AG09319 (cell line): ENCODE data around the gene PIANP.

Experiments
- DNase-seq: peaks from one replicate; pipeline ENCODE4 v3.0.0-alpha.2; 2010; ENCODE audit warnings: low read depth; ENCODE audit errors: extremely low read depth
- TF ChIP-seq, protein P1 (sequence below): IDR thresholded peaks from 2 replicates; pipeline ENCODE4 v1.5.1; 2011; ENCODE audit warnings: low read depth, mild to moderate bottlenecking, inconsistent platforms, low read length, moderate library complexity

PIANP gene

DNA sequence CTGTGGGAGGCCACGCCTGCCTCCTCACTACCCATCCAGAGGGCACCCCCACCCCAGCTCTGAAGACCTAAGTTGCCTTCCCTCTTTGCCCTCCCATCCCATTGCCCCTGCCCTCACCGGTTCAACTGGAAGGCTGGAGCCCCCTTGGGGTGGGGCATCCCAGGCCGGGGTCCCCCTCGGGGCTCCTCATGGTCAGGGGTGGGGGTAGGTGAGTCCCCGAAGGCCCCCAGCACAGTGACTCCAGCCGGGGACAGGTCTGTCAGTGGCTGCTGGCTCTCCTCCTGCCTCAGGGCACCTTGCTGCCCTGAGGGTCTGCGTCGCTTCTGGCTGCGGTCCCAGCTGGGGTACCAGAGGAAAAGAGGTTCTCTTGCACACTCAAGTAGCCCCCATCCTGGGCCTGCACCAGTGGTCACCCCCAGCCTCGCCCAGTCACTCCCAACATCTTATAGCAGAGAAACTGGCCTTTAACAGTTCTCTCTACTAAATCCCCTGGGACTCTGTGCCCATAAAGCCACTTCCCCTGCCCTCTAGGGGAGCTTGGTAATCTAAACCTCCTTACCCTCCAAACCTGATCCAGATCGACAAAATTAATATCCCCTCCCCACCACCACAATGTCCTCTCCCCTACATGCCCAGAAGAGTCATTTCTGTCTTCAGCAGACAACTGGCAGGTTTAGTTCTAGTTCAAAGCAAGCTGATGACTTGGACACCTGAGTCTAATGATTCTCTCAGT is 5.1 kb downstream of the PIANP start:
- TF ChIP-seq, protein P1, sequence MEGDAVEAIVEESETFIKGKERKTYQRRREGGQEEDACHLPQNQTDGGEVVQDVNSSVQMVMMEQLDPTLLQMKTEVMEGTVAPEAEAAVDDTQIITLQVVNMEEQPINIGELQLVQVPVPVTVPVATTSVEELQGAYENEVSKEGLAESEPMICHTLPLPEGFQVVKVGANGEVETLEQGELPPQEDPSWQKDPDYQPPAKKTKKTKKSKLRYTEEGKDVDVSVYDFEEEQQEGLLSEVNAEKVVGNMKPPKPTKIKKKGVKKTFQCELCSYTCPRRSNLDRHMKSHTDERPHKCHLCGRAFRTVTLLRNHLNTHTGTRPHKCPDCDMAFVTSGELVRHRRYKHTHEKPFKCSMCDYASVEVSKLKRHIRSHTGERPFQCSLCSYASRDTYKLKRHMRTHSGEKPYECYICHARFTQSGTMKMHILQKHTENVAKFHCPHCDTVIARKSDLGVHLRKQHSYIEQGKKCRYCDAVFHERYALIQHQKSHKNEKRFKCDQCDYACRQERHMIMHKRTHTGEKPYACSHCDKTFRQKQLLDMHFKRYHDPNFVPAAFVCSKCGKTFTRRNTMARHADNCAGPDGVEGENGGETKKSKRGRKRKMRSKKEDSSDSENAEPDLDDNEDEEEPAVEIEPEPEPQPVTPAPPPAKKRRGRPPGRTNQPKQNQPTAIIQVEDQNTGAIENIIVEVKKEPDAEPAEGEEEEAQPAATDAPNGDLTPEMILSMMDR = no peak
- DNase-seq = no peak

DNA sequence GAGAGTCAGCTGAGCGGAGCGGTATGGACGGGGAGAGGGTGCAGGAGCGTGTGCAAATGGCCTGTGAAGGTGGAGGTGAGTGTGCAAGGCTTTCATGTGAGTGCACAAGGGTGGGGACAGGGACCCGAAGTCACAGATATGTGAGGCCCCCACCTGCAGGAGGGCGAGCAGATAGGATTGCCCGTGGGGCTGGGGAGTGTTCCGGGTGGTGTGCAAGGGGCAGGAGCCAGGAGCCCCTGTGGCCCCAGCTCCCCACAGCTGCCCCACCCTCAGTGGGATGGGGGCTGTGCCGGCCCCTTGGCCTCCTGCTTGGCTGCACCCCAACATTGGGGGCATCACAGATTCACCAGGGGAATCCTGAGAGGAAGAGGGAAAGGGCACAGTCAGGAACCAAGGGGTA is 5.9 kb downstream of the PIANP start:
- DNase-seq = no peak
- TF ChIP-seq, protein P1 = no peak

GRCh38 chr12:6693832-6694355 is 6.7 kb downstream of the PIANP start:
- no peak for DNase-seq
- TF ChIP-seq, protein P1 = no peak

GRCh38 chr12:6692888-6693287 is 7.7 kb downstream of the PIANP start:
- DNase-seq = no peak
- TF ChIP-seq, protein P1 = no peak

- TF ChIP-seq, protein P1 = no peak
- no peak for DNase-seq
Measured at GRCh38 chr12:6691473-6691872, 9.1 kb downstream of the PIANP start.

DNA sequence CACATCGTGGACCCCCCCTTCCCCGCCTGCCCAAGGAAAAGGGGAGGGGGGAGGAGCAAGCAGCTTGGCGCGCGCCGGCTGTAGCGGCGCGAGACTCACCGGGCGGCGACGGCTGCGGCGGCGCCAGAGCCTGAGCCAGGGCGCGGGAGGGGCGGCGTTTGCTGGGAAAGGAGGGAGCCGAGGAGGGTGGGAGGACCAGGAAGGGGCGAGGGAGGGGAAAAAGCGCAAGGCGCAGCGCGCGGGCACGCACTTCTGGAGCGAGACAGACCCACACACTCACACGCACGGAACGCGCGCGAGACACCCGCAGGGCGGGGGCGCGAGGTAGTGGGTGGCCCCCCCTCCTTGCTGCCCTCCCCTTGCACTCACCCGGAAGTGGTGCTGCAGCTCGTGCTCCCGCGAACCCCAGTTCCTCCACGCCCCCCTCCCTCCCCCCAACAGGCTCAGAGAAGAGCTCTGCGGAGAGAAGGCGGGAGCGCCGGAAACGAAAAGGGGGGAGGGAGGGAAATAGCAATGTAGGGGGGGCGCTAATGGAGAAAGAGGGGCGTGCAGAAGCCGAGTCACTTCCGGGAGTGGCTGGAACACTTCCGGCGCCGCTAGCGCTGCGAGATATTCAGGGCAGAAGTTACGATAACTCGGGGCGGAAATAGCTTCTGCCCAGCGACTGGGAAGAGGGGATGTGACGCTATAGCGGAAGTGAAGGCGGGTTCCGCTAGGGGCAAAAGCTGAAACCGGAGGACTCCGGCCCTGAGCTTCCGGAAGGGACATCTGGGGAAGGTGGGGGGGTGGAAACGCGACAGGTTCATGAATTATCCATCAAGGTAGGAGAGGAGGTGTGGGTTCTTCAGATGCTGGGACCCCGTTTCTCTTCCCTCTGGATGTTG is 11.4 kb downstream of the PIANP start, which contains the start of gene ZNF384:
Gene ZNF384 (minus strand): TSS at position 377 of the 884 bp plus-strand sequence. CDS start 9,855 bp downstream, outside the sequence.
- TF ChIP-seq, protein P1 = peak; percentile 7
- peak; percentile 99 for DNase-seq
